Measurements from ENCODE around the gene CETN3. TPM values are rescaled to one million over a fixed set of nuclear protein-coding genes. Genes with fewer than 3 reads are reported as not detected.
A peak's percentile ranks its signal among the peaks of the same experiment; 100 is the strongest.

CETN3 gene
- total RNA-seq, 1 experiment from 2014 or later, result 28.5 TPM

DNA sequence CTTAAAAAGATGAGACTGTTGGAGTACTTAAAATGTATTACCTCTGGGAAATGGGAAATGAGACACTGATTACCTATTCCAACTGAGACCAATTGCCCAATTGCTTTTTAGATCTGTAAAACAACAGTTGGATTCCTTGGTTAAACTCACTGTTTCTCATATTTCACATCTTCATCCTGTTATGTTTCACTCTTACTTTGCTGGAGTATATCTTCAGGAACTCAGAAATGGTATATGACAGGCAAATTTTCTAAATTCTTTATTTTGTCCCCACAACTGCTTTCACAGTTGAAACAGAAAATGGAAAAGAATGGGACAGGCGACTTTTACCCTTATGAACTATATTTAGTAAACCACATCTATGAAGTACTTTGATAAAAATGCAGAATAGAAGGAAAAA, 8.7 kb upstream of the CETN3 start:
- no peak for ATAC-seq
- CTCF ChIA-PET, result no interaction called here

DNA sequence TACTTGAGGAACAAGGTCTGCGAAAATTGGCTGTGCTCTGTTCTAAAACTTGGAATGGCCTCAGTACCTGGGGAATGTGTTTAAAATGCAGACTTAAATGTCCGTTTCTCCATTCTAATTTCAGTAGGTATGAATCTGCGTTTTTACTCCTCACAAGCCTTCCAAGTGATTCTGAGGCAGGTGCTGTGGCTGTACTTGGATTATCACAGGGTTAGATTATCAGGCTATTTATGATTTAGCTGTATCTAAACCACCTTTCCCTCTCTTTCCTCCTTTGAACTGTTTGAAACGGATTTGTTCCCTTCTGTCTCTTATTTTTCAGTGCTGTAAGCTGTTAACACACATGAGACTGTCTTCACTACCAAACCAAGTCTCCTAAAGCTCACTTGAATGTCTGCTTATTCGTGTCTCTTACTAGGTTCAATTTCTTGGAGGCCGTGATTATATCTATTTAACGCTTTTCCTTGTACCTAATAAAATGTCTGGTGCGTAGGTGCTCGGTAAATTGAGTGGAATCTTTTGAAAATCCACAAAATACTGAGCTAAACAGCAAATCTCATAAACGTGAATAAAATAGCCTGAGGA, 714 bp upstream of the CETN3 start:
- H3K9me2 ChIP-seq (replicated peaks; ENCODE audit: low read length), result no peaks in the 10 kb centered on the region
- peaks cover 8% of the 10 kb centered on the region for H3F3A ChIP-seq (ENCODE audit: low read length, unreplicated experiment)
- H3K79me2 ChIP-seq (ENCODE audit: low read length), result peaks cover 46% of the 10 kb centered on the region
- no peaks in the 10 kb centered on the region for H3K27me3 ChIP-seq (ENCODE audit: low read length)
- H3K36me3 ChIP-seq (ENCODE audit: low read depth, low read length), result 0 out of 2 replicates have a peak, but pooled peaks cover 1% of the 10 kb centered on the region
- no peaks in the 10 kb centered on the region for H3K9me3 ChIP-seq (ENCODE audit: low read length)
- peak overlapping the region; percentile 62 for H3K27ac ChIP-seq (ENCODE audit: low read length)
- H3K4me1 ChIP-seq (ENCODE audit: insufficient read depth, low read length), result peaks cover 35% of the 10 kb centered on the region
- intact Hi-C loops (cut with micrococcal nuclease), result no loop called here
- CTCF ChIA-PET, result interaction anchor here (0.6 to 0.7 kb wide), 2 partner anchors 108 to 633 kb away, joined by 3 read pairs; no protein-coding TSS in a partner anchor
- ATAC-seq, result no peak
- H3K4me2 ChIP-seq (ENCODE audit: low read length), result peak overlapping the region; percentile 84
- TSS peak; percentile 93 for BruUV-seq (replicated peaks)
- H4K20me1 ChIP-seq (ENCODE audit: low read length), result no peaks in the 10 kb centered on the region
- no peak for TF ChIP-seq EZH2 (IDR thresholded peaks at IDR 0.05; ENCODE audit: low read length, unreplicated experiment)
- TF ChIP-seq EZH2phosphoT487 (IDR thresholded peaks at IDR 0.05; ENCODE audit: borderline replicate concordance, low read length), result no peak
- TF ChIP-seq, protein P1, sequence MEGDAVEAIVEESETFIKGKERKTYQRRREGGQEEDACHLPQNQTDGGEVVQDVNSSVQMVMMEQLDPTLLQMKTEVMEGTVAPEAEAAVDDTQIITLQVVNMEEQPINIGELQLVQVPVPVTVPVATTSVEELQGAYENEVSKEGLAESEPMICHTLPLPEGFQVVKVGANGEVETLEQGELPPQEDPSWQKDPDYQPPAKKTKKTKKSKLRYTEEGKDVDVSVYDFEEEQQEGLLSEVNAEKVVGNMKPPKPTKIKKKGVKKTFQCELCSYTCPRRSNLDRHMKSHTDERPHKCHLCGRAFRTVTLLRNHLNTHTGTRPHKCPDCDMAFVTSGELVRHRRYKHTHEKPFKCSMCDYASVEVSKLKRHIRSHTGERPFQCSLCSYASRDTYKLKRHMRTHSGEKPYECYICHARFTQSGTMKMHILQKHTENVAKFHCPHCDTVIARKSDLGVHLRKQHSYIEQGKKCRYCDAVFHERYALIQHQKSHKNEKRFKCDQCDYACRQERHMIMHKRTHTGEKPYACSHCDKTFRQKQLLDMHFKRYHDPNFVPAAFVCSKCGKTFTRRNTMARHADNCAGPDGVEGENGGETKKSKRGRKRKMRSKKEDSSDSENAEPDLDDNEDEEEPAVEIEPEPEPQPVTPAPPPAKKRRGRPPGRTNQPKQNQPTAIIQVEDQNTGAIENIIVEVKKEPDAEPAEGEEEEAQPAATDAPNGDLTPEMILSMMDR (conservative IDR thresholded peaks at IDR 0.05; ENCODE audit: low read depth, low read length), result no peak
- peak overlapping the region; percentile 74 for H3K4me3 ChIP-seq (ENCODE audit: low read length)
- POLR2A ChIA-PET (ENCODE audit: unreplicated experiment), result interaction anchor here (0.5 to 1.0 kb wide), 8 partner anchors 21 to 328 kb away, joined by 3 to 5 read pairs (median 4); no protein-coding TSS in a partner anchor
- peak overlapping the region; percentile 73 for H2AFZ ChIP-seq (ENCODE audit: low read length)
- DNase-seq, result no peak
- H3K9ac ChIP-seq (ENCODE audit: low read length), result peak overlapping the region; percentile 94

More for the DNA sequence above, 8.7 kb upstream of the CETN3 start:
- TF ChIP-seq EZH2 (IDR thresholded peaks at IDR 0.05; ENCODE audit: low read length, unreplicated experiment) (no peak), EZH2phosphoT487 (IDR thresholded peaks at IDR 0.05; ENCODE audit: borderline replicate concordance, low read length) (no peak)
- TF ChIP-seq, protein P1 (conservative IDR thresholded peaks at IDR 0.05; ENCODE audit: low read depth, low read length), result no peak
- Histone ChIP-seq H3K9ac (ENCODE audit: low read length) (no peak overlapping the region), H3K27ac (ENCODE audit: low read length) (no peak overlapping the region), H3K79me2 (ENCODE audit: low read length) (no peaks in the 10 kb centered on the region), H3K4me1 (ENCODE audit: insufficient read depth, low read length) (no peaks in the 10 kb centered on the region), H3K4me2 (ENCODE audit: low read length) (no peak overlapping the region), H3K36me3 (ENCODE audit: low read depth, low read length) (no peaks in the 10 kb centered on the region), H3K9me2 (replicated peaks; ENCODE audit: low read length) (no peaks in the 10 kb centered on the region), H3F3A (ENCODE audit: low read length, unreplicated experiment) (no peaks in the 10 kb centered on the region), H2AFZ (ENCODE audit: low read length) (no peak overlapping the region), H4K20me1 (ENCODE audit: low read length) (no peaks in the 10 kb centered on the region), H3K4me3 (ENCODE audit: low read length) (no peak overlapping the region), H3K27me3 (ENCODE audit: low read length) (no peaks in the 10 kb centered on the region), H3K9me3 (ENCODE audit: low read length) (no peaks in the 10 kb centered on the region)
- BruUV-seq (replicated peaks), result no TSS peak
- no peak for DNase-seq
- POLR2A ChIA-PET (ENCODE audit: unreplicated experiment), result no interaction called here
- intact Hi-C loops (cut with micrococcal nuclease), result no loop called here

Measured in PC-3 (cell line).